Panc1 (cell line): ENCODE data around the gene ANO4. TPM values are rescaled to one million over a fixed set of nuclear protein-coding genes. Genes with fewer than 3 reads are reported as not detected.
"Not testable (repeated sequence)": the region's sequence is repeated elsewhere in the genome, so short reads cannot be mapped to it uniquely, and the experiment has no call there.

Source experiments
- ATAC-seq: fragments of 200-7000 bp; cut with Tn5 transposase; 2 replicates; pipeline ENCODE4 v1.9.1; 2020; ENCODE audit warnings: mild to moderate bottlenecking, moderate library complexity
- BruUV-seq: library from RNA; stranded (reverse); fragments of 400-500 nt; replicated peaks from 2 replicates; lab custom pipeline; 2021; lab: Mats Ljungman, UMichigan
- CTCF ChIA-PET: fragments of 300-600 bp; sonication (Branson Sonifier 250); formaldehyde crosslinking; loops from one replicate; lab custom pipeline; 2022; ENCODE audit warnings: antibody characterized with exemption; lab: Charles Lee
- POLR2A ChIA-PET: fragments of 300-600 bp; sonication (Branson Sonifier 250); formaldehyde crosslinking; loops from one replicate; lab custom pipeline; 2022; ENCODE audit warnings: antibody characterized with exemption; lab: Charles Lee
- DNase-seq: peaks from one replicate; pipeline ENCODE4 v3.0.0-alpha.2; 2010; ENCODE audit warnings: low read depth, low spot score
- H3K27ac ChIP-seq: 2 replicates; pipeline ENCODE4 v1.5.1; 2011; ENCODE audit warnings: mild to moderate bottlenecking, low read length, inconsistent platforms
- H3K27me3 ChIP-seq: fragments of 200-500 bp; sonication (Bioruptor generic); 2 replicates; pipeline ENCODE4 v1.6.0; 2014; ENCODE audit warnings: low read length, inconsistent platforms; ENCODE audit not compliant: control insufficient read depth, insufficient read depth
- H3K36me3 ChIP-seq: fragments of 200-500 bp; sonication (Bioruptor generic); 2 replicates; pipeline ENCODE4 v1.5.1; 2014; ENCODE audit warnings: inconsistent platforms, mild to moderate bottlenecking, low read length, moderate library complexity; ENCODE audit not compliant: control insufficient read depth, insufficient read depth
- H3K4me1 ChIP-seq: 2 replicates; pipeline ENCODE4 v1.5.1; 2011; ENCODE audit warnings: inconsistent platforms, mild to moderate bottlenecking, low read length, moderate library complexity; ENCODE audit not compliant: control insufficient read depth, insufficient read depth
- H3K4me3 ChIP-seq, 2 experiments: 2 replicates each; pipeline ENCODE4 v1.5.1; 2011 to 2012; ENCODE audit warnings: low read depth in 2 of 2, low read length in 2 of 2, mild to moderate bottlenecking in 2 of 2, inconsistent platforms in 1 of 2, moderate library complexity in 1 of 2
- H3K9me3 ChIP-seq: fragments of 200-500 bp; sonication (Bioruptor generic); 2 replicates; pipeline ENCODE4 v1.5.1; 2014; ENCODE audit warnings: low read depth, mild to moderate bottlenecking, inconsistent platforms, low read length, moderate library complexity; ENCODE audit not compliant: control insufficient read depth, insufficient read depth
- CTCF ChIP-seq: fragments of 450-650 bp; IDR thresholded peaks from 2 replicates; pipeline ENCODE4 v1.5.1; 2017; ENCODE audit warnings: mild to moderate bottlenecking
- POLR2AphosphoS5 ChIP-seq: IDR thresholded peaks from 2 replicates; pipeline ENCODE4 v1.6.1; 2012; ENCODE audit warnings: mild to moderate bottlenecking, low read depth, low read length, moderate library complexity
- SIN3A ChIP-seq: IDR thresholded peaks from 2 replicates; pipeline ENCODE4 v1.6.1; 2012; ENCODE audit warnings: low read depth, mild to moderate bottlenecking, low read length, moderate library complexity, borderline replicate concordance; ENCODE audit not compliant: insufficient read depth
- TCF7L2 ChIP-seq: IDR thresholded peaks from 2 replicates; pipeline ENCODE4 v1.6.1; 2011; ENCODE audit warnings: mild to moderate bottlenecking, low read depth, low read length, inconsistent platforms
- in situ Hi-C: cut with HindIII; loops from 2 replicates; pipeline ENCODE4 v1.10.0; 2016; ENCODE audit warnings: low sequenced_read_pairs, low pct_unique_long_range_greater_than_20kb
- intact Hi-C: fragments of 100-400 bp; cut with micrococcal nuclease; formaldehyde crosslinking; loops from one replicate; pipeline ENCODE4 v1.10.0; 2022; ENCODE audit not compliant: unreplicated experiment
- total RNA-seq: library from RNA; stranded (reverse); gene quantifications from one replicate; pipeline ENCODE4 v1.2.1, GENCODE V29; 2021; ENCODE audit not compliant: unreplicated experiment
- TF ChIP-seq, protein P1 (sequence below), 2 experiments: IDR thresholded peaks; 2 replicates each; pipeline ENCODE4 v1.6.1; 2011 to 2012; ENCODE audit warnings: low read depth in 2 of 2, control low read depth in 1 of 2, low read length in 1 of 2, mild to moderate bottlenecking in 1 of 2, moderate library complexity in 1 of 2; ENCODE audit not compliant: insufficient read depth in 1 of 2

The ANO4 gene
- total RNA-seq, 1 experiment from 2014 or later, result not detected

- ChIA-PET CTCF (no interaction called here), POLR2A (no interaction called here)
- Histone ChIP-seq H3K27me3 (no peaks in the 10 kb centered on the region), H3K4me3 (no peak overlapping the region), H3K27ac (no peak overlapping the region), H3K4me1 (no peaks in the 10 kb centered on the region), H3K36me3 (no peaks in the 10 kb centered on the region), H3K9me3 (no peaks in the 10 kb centered on the region)
- no peak for TF ChIP-seq TCF7L2
- TF ChIP-seq, protein P1, sequence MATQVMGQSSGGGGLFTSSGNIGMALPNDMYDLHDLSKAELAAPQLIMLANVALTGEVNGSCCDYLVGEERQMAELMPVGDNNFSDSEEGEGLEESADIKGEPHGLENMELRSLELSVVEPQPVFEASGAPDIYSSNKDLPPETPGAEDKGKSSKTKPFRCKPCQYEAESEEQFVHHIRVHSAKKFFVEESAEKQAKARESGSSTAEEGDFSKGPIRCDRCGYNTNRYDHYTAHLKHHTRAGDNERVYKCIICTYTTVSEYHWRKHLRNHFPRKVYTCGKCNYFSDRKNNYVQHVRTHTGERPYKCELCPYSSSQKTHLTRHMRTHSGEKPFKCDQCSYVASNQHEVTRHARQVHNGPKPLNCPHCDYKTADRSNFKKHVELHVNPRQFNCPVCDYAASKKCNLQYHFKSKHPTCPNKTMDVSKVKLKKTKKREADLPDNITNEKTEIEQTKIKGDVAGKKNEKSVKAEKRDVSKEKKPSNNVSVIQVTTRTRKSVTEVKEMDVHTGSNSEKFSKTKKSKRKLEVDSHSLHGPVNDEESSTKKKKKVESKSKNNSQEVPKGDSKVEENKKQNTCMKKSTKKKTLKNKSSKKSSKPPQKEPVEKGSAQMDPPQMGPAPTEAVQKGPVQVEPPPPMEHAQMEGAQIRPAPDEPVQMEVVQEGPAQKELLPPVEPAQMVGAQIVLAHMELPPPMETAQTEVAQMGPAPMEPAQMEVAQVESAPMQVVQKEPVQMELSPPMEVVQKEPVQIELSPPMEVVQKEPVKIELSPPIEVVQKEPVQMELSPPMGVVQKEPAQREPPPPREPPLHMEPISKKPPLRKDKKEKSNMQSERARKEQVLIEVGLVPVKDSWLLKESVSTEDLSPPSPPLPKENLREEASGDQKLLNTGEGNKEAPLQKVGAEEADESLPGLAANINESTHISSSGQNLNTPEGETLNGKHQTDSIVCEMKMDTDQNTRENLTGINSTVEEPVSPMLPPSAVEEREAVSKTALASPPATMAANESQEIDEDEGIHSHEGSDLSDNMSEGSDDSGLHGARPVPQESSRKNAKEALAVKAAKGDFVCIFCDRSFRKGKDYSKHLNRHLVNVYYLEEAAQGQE (IDR thresholded peaks at IDR 0.05; ENCODE audit: insufficient read depth in 1 of 2, low read depth in 2 of 2, low read length in 1 of 2), result no peak
- no peak for TF ChIP-seq POLR2AphosphoS5
- no peak for TF ChIP-seq SIN3A
- no peak for TF ChIP-seq CTCF
- DNase-seq (no peak), ATAC-seq (no peak)
- intact Hi-C loops (no loop called here), in situ Hi-C loops (no loop called here)
- no TSS peak for BruUV-seq
Measured at GRCh38 chr12:101055940-101056339, 261.4 kb downstream of the ANO4 start.

GRCh38 chr12:101062508-101062907 lies 267.9 kb downstream of the ANO4 start:
- BruUV-seq, H3K27me3 ChIP-seq, CTCF ChIA-PET, H3K27ac ChIP-seq, H3K36me3 ChIP-seq, in situ Hi-C loops, H3K4me3 ChIP-seq, DNase-seq, intact Hi-C loops, H3K4me1 ChIP-seq, POLR2A ChIA-PET, ATAC-seq, H3K9me3 ChIP-seq: not testable (repeated sequence)

GRCh38 chr12:101064721-101065120 lies 270.1 kb downstream of the ANO4 start:
- intact Hi-C loops (no loop called here), in situ Hi-C loops (no loop called here)
- no peaks in the 10 kb centered on the region for H3K9me3 ChIP-seq
- DNase-seq, result no peak
- H3K36me3 ChIP-seq, result no peaks in the 10 kb centered on the region
- no peaks in the 10 kb centered on the region for H3K27me3 ChIP-seq
- CTCF ChIA-PET, result no interaction called here
- no peak overlapping the region for H3K27ac ChIP-seq
- no peak for ATAC-seq
- POLR2A ChIA-PET, result no interaction called here
- TF ChIP-seq TCF7L2 (no peak), CTCF (no peak), SIN3A (no peak), POLR2AphosphoS5 (no peak)
- TF ChIP-seq, protein P1 (IDR thresholded peaks at IDR 0.05; ENCODE audit: insufficient read depth in 1 of 2, low read depth in 2 of 2, low read length in 1 of 2), result no peak
- no TSS peak for BruUV-seq
- no peak overlapping the region for H3K4me3 ChIP-seq
- H3K4me1 ChIP-seq, result no peaks in the 10 kb centered on the region
